Measurements from ENCODE around the gene ALK.

DNA sequence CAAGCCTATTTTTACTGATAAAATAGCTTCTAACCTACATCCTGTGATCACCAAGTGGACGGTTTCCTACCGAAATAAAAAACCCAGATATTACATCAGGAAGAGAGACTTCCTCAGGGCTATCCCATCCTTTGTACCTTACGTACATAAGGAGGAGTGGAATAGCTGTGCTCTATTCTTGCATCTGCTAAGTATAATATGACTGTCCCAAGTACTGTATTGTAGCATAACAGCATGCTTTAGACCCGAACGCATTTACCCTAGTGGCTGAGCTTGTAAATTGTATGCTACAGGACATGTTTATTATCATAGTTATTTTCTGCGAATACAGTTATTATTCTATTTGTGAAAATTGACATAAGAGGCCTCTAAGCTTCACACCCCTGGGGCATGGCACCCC lies 503.8 kb downstream of the ALK start:
- TF ChIP-seq POLR2AphosphoS5 (IDR thresholded peaks at IDR 0.05; ENCODE audit: borderline replicate concordance, low read depth, low read length) (no peak), EZH2 (IDR thresholded peaks at IDR 0.05) (no peak), FOXP2 (optimal IDR thresholded peaks at IDR 0.05; ENCODE audit: control extremely low read depth, extremely low read length, insufficient read depth) (no peak)
